ENCODE results near the gene CCDC88C. TPM values are rescaled to one million over a fixed set of nuclear protein-coding genes. Genes with fewer than 3 reads are reported as not detected.
A peak's percentile ranks its signal among the peaks of the same experiment; 100 is the strongest.

The CCDC88C gene
- total RNA-seq, 2 donors from 2014 or later, result 36.3 to 57.4 TPM

- H3K27ac ChIP-seq, result no peak overlapping the region
- 63 to 80% methylated on average over 11 of the region's 11 CpGs for WGBS, 2 donors
Measured at GRCh38 chr14:91378930-91379578, 38.6 kb downstream of the CCDC88C start.

GRCh38 chr14:91377700-91378652 is 39.6 kb downstream of the CCDC88C start:
- DNase-seq (no peak), ATAC-seq (no peak)
- no peak overlapping the region for H3K4me3 ChIP-seq
- H3K36me3 ChIP-seq (replicated peaks in 1 of 2; ENCODE audit: insufficient read depth in 1 of 2, low read depth in 2 of 2), result no peaks in the 10 kb centered on the region
- no peaks in the 10 kb centered on the region for H3K9me3 ChIP-seq
- intact Hi-C loops (cut with DNase I), result no loop called here
- 64 to 82% methylated on average over 15 of the region's 15 CpGs for WGBS, 2 donors
- peaks cover 39% of the 10 kb centered on the region for H3K4me1 ChIP-seq
- H3K27me3 ChIP-seq, result no peaks in the 10 kb centered on the region
- TF ChIP-seq POLR2A (IDR thresholded peaks at IDR 0.05), result no peak
- TF ChIP-seq, protein P1, sequence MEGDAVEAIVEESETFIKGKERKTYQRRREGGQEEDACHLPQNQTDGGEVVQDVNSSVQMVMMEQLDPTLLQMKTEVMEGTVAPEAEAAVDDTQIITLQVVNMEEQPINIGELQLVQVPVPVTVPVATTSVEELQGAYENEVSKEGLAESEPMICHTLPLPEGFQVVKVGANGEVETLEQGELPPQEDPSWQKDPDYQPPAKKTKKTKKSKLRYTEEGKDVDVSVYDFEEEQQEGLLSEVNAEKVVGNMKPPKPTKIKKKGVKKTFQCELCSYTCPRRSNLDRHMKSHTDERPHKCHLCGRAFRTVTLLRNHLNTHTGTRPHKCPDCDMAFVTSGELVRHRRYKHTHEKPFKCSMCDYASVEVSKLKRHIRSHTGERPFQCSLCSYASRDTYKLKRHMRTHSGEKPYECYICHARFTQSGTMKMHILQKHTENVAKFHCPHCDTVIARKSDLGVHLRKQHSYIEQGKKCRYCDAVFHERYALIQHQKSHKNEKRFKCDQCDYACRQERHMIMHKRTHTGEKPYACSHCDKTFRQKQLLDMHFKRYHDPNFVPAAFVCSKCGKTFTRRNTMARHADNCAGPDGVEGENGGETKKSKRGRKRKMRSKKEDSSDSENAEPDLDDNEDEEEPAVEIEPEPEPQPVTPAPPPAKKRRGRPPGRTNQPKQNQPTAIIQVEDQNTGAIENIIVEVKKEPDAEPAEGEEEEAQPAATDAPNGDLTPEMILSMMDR (IDR thresholded peaks at IDR 0.05), result no peak
- no peak overlapping the region for H3K27ac ChIP-seq

More at GRCh38 chr14:91378930-91379578, 38.6 kb downstream of the CCDC88C start:
- intact Hi-C loops (cut with DNase I), result no loop called here
- no peak for TF ChIP-seq POLR2A (IDR thresholded peaks at IDR 0.05)
- TF ChIP-seq, protein P1 (IDR thresholded peaks at IDR 0.05), result no peak
- no peaks in the 10 kb centered on the region for H3K9me3 ChIP-seq
- H3K4me3 ChIP-seq, result no peak overlapping the region
- no peaks in the 10 kb centered on the region for H3K27me3 ChIP-seq
- H3K36me3 ChIP-seq (replicated peaks in 1 of 2; ENCODE audit: insufficient read depth in 1 of 2, low read depth in 2 of 2), result no peaks in the 10 kb centered on the region
- H3K4me1 ChIP-seq, result peaks cover 28% of the 10 kb centered on the region
- ATAC-seq, result no peak
- peak in 1 of 4 donors; percentile 42 for DNase-seq

DNA sequence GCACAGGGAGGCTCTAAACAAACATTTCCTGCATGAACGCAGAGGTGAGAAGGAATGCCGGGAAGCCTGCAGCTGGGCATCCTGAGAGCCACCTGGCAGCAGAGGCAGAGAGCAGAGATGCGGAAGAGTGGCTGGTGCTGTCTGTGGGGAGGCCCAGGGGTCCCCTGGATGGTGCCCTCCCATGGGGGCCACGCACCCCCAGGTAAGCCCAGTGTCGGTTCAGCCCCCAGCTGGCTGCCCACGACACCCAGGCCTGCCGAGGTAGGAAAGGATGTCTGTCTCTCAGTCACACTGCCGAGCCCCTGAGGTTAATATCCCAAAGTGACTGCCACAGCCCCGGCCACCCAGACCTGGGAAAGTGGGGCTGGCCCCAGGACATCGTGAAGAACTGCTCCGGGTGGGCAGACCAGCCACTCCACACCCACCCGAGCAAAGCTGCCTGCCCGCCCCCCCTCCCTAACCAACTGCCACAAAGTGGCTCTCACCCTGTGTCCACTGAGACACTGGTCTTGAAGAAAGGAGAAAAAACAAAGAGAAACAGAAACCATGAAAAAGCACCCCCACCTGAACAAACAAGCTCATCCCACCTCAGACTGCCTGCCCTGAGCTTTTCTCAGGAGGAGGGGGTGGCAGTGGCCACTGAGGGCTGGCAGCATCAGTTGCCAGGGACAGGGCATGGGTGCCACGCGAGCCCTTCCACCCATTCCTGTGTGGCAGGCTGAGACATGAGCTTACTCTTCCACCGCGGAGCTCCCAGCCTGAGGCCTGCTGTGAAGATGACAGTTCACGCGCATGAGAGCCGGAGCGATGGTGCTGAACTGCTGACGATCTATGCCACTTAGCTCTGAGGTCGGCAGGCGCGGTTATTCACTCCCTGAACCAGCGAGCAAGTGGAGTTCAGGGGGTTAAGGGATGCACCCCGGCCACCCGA is 40.8 kb downstream of the CCDC88C start:
- ATAC-seq (no peak), DNase-seq (no peak)
- WGBS, 2 donors, result 80 to 86% methylated on average over 15 to 27 of the region's 28 CpGs
- Histone ChIP-seq H3K27ac (no peak overlapping the region), H3K27me3 (no peaks in the 10 kb centered on the region), H3K36me3 (replicated peaks in 1 of 2; ENCODE audit: insufficient read depth in 1 of 2, low read depth in 2 of 2) (no peaks in the 10 kb centered on the region), H3K9me3 (no peaks in the 10 kb centered on the region), H3K4me1 (peaks cover 44% of the 10 kb centered on the region), H3K4me3 (no peak overlapping the region)
- no peak for TF ChIP-seq POLR2A (IDR thresholded peaks at IDR 0.05)
- TF ChIP-seq, protein P1 (IDR thresholded peaks at IDR 0.05), result no peak
- intact Hi-C loops (cut with DNase I), result no loop called here

GRCh38 chr14:91375720-91376452 is 41.7 kb downstream of the CCDC88C start:
- WGBS, 2 donors, result 81 to 86% methylated on average over 20 to 25 of the region's 25 CpGs
- Histone ChIP-seq H3K27ac (peak overlapping the region in 1 of 4 donors; percentile 32), H3K4me3 (no peak overlapping the region), H3K4me1 (peaks cover 44% of the 10 kb centered on the region), H3K27me3 (no peaks in the 10 kb centered on the region), H3K36me3 (replicated peaks in 1 of 2; ENCODE audit: insufficient read depth in 1 of 2, low read depth in 2 of 2) (no peaks in the 10 kb centered on the region), H3K9me3 (no peaks in the 10 kb centered on the region)
- TF ChIP-seq, protein P1 (IDR thresholded peaks at IDR 0.05), result no peak
- no peak for TF ChIP-seq POLR2A (IDR thresholded peaks at IDR 0.05)
- no peak for ATAC-seq
- DNase-seq, result no peak
- intact Hi-C loops (cut with DNase I), result no loop called here
